ENCODE data around the gene CELSR2.

Gene CELSR2

GRCh38 chr1:109265016-109265415 is 15.7 kb downstream of the CELSR2 start:
- DNase-seq = no peak

GRCh38 chr1:109265741-109266330 is 16.5 kb downstream of the CELSR2 start:
- DNase-seq = no peak

DNA sequence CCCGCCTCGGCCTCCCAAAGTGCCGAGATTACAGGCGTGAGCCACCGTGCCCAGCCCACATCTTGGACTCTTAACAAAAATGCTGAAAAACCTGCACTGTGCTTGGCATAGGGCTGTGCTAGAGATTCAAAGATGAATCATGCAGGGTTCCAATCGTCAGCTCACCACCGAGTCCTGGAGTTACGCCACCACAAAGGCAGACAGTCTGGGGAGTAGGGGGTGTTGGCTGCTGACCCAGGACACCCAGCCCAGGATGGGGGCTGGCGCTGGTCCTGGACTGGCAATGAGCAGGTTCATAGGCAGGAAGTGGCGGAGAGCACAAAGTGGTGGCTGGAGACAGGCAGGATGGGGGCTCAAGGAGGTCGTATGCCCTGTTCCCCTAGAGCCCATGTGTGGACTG is 17.6 kb downstream of the CELSR2 start:
- no peak for DNase-seq

GRCh38 chr1:109267743-109268300 is 18.5 kb downstream of the CELSR2 start:
- no peak for DNase-seq

- DNase-seq = no peak
These were observed 19.3 kb downstream of the CELSR2 start for GRCh38 chr1:109268431-109269211.

DNA sequence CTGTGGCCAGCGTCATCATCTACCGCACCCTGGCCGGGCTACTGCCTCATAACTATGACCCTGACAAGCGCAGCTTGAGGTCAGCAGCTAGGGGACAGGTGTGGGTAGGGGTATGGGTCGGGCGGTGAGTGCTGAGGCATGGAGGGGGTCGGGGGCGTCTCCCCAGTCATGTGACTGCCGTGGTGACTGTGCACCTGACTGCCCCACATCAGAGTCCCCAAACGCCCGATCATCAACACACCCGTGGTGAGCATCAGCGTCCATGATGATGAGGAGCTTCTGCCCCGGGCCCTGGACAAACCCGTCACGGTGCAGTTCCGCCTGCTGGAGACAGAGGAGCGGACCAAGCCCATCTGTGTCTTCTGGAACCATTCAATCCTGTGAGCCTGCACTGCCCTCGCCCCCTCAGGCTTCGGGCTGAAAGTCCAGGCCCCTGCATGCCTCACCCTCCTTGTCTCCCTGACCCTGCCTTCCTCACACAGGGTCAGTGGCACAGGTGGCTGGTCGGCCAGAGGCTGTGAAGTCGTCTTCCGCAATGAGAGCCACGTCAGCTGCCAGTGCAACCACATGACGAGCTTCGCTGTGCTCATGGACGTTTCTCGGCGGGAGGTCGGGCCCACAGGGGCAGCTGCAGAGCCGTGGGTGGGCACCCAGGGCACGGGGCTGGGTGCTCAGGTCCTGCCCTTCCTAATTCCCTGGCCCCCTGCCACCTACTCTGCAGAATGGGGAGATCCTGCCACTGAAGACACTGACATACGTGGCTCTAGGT is 20.1 kb downstream of the CELSR2 start:
- DNase-seq = no peak

DNA sequence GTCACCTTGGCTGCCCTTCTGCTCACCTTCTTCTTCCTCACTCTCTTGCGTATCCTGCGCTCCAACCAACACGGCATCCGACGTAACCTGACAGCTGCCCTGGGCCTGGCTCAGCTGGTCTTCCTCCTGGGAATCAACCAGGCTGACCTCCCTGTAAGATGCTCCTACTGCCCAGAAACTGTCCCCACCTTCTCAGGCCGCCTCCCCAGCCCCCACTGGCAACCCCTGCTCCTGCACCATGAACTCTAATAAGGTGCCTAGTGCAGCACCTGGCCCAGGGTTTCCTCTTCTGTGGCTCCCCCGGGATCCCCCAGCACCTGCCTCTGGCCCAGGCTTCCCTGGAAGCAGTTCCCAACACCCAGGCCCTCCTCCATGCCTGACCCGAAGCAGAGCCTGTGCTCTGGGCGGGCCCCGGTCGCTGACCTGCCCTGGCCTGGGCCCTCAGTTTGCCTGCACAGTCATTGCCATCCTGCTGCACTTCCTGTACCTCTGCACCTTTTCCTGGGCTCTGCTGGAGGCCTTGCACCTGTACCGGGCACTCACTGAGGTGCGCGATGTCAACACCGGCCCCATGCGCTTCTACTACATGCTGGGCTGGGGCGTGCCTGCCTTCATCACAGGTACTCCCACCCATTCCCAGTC is 20.8 kb downstream of the CELSR2 start:
- DNase-seq = no peak

DNA sequence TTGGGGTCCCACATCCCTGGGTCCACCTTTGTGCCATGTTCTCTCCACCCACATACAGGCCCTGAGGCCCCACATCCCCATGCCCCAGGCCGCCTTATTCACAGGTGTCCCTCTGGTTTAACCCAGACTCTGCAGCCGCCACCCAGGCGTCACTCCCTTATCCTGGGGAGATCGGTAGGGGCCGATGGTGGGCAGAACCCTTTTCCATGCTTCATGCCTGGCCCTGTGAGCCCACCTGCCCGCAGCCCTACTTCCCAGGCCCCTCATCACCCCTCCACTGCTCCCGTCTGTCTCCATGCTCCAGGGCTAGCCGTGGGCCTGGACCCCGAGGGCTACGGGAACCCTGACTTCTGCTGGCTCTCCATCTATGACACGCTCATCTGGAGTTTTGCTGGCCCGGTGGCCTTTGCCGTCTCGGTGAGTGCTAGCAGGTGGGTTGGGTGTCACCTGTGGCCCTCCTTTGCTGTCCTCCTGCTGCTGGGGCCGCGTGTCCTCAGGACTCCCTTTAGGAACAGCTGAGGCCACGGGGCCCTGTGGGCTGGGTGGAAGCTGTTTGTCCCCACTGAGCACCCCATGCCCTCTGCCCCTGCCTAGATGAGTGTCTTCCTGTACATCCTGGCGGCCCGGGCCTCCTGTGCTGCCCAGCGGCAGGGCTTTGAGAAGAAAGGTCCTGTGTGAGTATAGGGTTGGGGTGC is 21.4 kb downstream of the CELSR2 start:
- DNase-seq = no peak

GRCh38 chr1:109271458-109271857 is 22.1 kb downstream of the CELSR2 start:
- DNase-seq = no peak

GRCh38 chr1:109272021-109272799 is 22.9 kb downstream of the CELSR2 start:
- DNase-seq = no peak

- DNase-seq = no peak
These were observed 23.6 kb downstream of the CELSR2 start for GRCh38 chr1:109272831-109273547.

GRCh38 chr1:109273570-109274288 is 24.4 kb downstream of the CELSR2 start:
- DNase-seq = no peak

- no peak for DNase-seq
These were observed 25.5 kb downstream of the CELSR2 start for GRCh38 chr1:109274533-109275476.

GRCh38 chr1:109275706-109276345 is 26.5 kb downstream of the CELSR2 start:
- no peak for DNase-seq

DNA sequence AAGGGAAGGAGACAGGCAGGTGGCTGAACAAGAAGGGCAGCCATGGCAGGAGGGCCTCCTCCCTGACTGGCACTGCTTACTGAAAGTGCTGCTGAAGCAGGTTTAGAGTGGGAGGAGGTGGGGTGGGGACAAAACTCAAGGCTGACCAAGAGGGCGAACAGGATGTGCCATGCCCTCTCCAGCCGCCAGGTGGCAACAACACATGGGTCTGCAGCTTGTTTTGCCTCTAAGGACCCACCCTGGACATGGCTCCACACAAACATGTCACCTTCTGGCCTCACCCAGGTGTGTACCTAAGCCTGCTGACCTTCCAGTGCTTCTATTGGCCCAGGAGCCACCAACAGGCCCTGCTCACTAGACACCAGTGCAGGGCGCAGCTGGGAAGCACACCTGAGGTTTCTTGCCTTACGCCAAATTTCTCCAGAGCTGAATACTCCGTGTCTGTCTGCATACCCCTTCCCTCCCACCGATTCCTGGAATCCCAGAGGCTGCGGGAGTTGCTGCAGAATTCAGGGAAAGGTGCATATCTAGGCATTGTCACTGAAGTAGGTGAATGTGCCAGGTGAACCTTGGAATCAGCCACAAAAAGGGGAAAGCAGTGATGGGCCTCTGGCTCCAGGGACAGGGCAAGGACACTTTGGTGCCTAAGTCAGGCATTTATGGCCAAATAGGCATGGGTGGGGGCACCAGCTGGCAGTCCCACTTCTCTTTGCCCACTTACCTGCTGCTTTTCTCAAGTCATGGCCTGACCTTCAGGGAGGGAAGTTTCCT is 28.3 kb downstream of the CELSR2 start:
- peak; percentile 42 for DNase-seq

DNA sequence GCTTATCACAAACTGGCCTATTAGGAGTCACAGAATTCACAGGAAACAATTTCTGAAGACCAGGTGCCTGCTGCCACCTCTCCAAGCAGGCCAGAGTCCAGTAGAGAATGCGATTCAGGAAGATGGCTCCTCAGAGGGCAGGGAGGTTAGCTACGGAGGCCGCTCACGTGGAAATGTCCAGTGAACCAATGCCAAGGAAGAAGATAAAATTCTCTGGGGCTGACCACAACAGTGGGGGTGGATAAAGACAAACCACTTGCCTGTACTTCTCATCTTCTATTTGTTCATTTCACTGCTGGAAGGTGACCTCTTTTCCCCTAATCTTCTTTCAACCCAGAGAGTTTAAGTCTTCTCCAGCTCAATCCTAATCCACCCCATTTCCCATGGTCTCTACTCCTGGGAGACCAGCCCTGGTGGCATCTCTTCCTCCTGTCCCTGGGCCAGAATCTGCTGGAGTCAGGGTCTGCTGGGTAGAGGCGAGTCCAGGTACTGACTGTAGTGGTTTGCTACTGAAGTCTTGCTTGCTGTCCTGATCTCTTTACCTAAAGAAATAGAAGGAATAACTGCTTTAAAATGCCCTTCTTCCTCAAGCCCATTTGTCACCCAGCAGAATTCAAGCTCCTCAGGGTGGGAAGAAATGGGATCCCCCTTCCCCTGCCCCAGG is 30.4 kb downstream of the CELSR2 start:
- DNase-seq = no peak

DNA sequence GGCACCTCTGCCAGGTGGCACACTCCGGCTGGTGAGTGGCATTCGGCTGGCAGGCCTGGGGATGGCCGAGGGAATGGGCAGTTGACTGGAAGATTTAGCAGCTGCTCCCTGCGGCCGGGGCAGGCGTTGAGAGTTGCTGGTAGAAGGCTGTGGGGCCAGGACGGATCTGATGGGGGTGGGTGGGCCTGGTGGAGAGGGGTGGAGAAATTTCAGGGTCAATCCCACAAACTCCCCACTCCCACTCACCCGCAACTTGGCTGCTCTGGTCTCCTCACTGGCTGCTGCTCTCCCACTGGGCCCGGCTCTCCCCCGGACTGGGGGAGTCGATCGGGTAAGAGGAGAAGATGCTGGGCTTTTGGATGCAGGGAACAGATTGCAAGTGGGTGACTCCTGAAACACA is 31.5 kb downstream of the CELSR2 start:
- DNase-seq = no peak
